K562 (cell line): ENCODE results near the gene FRRS1L. TPM values are rescaled to one million over a fixed set of nuclear protein-coding genes. Genes with fewer than 3 reads are reported as not detected.

Experiments used
- ATAC-seq: fragments of 200-7000 bp; cut with Tn5 transposase; 3 replicates; pipeline ENCODE4 v1.9.1; 2020; ENCODE audit warnings: moderate library complexity
- BruUV-seq: library from RNA; stranded (reverse); fragments of 400-500 nt; replicated peaks from 2 replicates; lab custom pipeline; 2021; lab: Mats Ljungman, UMichigan
- CTCF ChIA-PET: fragments of 300-600 bp; formaldehyde crosslinking; extraction: SDS; loops from one replicate; lab custom pipeline; 2021; ENCODE audit warnings: low intra/inter-chr PET ratio; lab: Yijun Ruan, JAX
- POLR2A ChIA-PET: fragments of 300-600, 350-650 bp; sonication (Branson Sonifier 250); formaldehyde crosslinking; extraction: SDS; loops from one replicate; lab custom pipeline; 2021; ENCODE audit warnings: antibody characterized with exemption, inconsistent platforms; lab: Yijun Ruan, JAX
- DNase-seq, 4 experiments: peaks; one replicate each; pipeline versions ENCODE4 v3.0.0 to v3.0.0-alpha.2; 2011 to 2018; ENCODE audit warnings: low spot score in 3 of 4, mixed read lengths in 3 of 4; ENCODE audit errors: extremely low read depth in 1 of 4
- FAIRE-seq: peaks from 2 replicates; lab custom pipeline; 2011; peaks lifted over from hg19 to GRCh38; lab: Jason Lieb, UNC
- H2AFZ ChIP-seq: 2 replicates; pipeline ENCODE4 v1.6.0; 2011; ENCODE audit warnings: low read depth, low read length, control low read depth, inconsistent platforms
- H3K27ac ChIP-seq: fragments of 200-600 bp; 3 replicates; pipeline ENCODE4 v1.8.0; 2011; ENCODE audit warnings: low read depth, mild to moderate bottlenecking, control low read depth, inconsistent platforms, low read length, moderate library complexity, mixed read lengths; ENCODE audit errors: extremely low read depth
- H3K27me3 ChIP-seq, 2 experiments: fragments of 300-600 bp in 1 of 2; 2 replicates in 1 of 2; 3 replicates in 1 of 2; pipeline versions ENCODE4 v1.6.0 to v1.8.0; 2011; ENCODE audit warnings: inconsistent platforms in 2 of 2, low read length in 2 of 2, mild to moderate bottlenecking in 1 of 2, mixed read lengths in 1 of 2, moderate library complexity in 1 of 2; ENCODE audit not compliant: control insufficient read depth in 2 of 2, insufficient read depth in 2 of 2
- H3K36me3 ChIP-seq: fragments of 300-600 bp; 3 replicates; pipeline ENCODE4 v1.8.0; 2011; ENCODE audit warnings: mild to moderate bottlenecking, low read length, inconsistent platforms; ENCODE audit not compliant: control insufficient read depth, insufficient read depth
- H3K4me1 ChIP-seq, 2 experiments: fragments of 200-600 bp in 1 of 2; replicated peaks in 1 of 2; 2 replicates in 1 of 2; 3 replicates in 1 of 2; pipeline versions ENCODE4 v1.5.1 to v1.8.0; 2011; ENCODE audit warnings: inconsistent platforms in 2 of 2, low read length in 2 of 2, mild to moderate bottlenecking in 1 of 2, mixed read lengths in 1 of 2, moderate library complexity in 1 of 2; ENCODE audit not compliant: control insufficient read depth in 2 of 2, insufficient read depth in 2 of 2
- H3K4me2 ChIP-seq: 2 replicates; pipeline ENCODE4 v1.6.1; 2011; ENCODE audit warnings: low read length, control low read depth, inconsistent platforms, mixed read lengths; ENCODE audit not compliant: insufficient read depth
- H3K4me3 ChIP-seq: fragments of 200-600 bp; sonication (generic), shearing (Covaris generic); 2 replicates; pipeline ENCODE4 v1.5.1; 2016; ENCODE audit warnings: control low read depth, inconsistent platforms
- H3K79me2 ChIP-seq: fragments of 200-600 bp; 3 replicates; pipeline ENCODE4 v1.8.0; 2011; ENCODE audit warnings: low read length, inconsistent platforms; ENCODE audit not compliant: control insufficient read depth, insufficient read depth
- H3K9ac ChIP-seq, 2 experiments: 2 replicates each; pipeline versions ENCODE4 v1.6.0 to v1.6.1; 2011; ENCODE audit warnings: low read depth in 2 of 2, low read length in 2 of 2, control low read depth in 1 of 2, inconsistent platforms in 1 of 2, mild to moderate bottlenecking in 1 of 2, mixed read lengths in 1 of 2; ENCODE audit not compliant: insufficient read depth in 1 of 2
- H3K9me1 ChIP-seq: one replicate; pipeline ENCODE4 v1.6.0; 2011; ENCODE audit warnings: inconsistent platforms, mild to moderate bottlenecking, low read length, moderate library complexity; ENCODE audit not compliant: control insufficient read depth, insufficient read depth
- H3K9me3 ChIP-seq: replicated peaks from 2 replicates; pipeline ENCODE4 v1.5.1; 2011; ENCODE audit warnings: low read depth, low read length, inconsistent platforms; ENCODE audit not compliant: control insufficient read depth, insufficient read depth
- H4K20me1 ChIP-seq: replicated peaks from 2 replicates; pipeline ENCODE4 v1.6.1; 2011; ENCODE audit warnings: low read length, inconsistent platforms, mixed read lengths; ENCODE audit not compliant: control insufficient read depth, insufficient read depth
- ADNP ChIP-seq: fragments of 200-800 bp; sonication (Bioruptor generic); IDR thresholded peaks from 2 replicates; pipeline ENCODE4 v1.6.1; 2016; ENCODE audit warnings: missing genetic modification characterization, missing compliant biosample characterization
- BCOR ChIP-seq: fragments of 450-650 bp; IDR thresholded peaks from 2 replicates; pipeline ENCODE4 v1.6.1; 2016
- FUS ChIP-seq: fragments of 200-400 bp; formaldehyde crosslinking; optimal IDR thresholded peaks from 2 replicates; pipeline ENCODE3; 2017; ENCODE audit warnings: low read depth, low read length
- HOXB6 ChIP-seq: fragments of 250-450 bp; sonication (Bioruptor Pico); IDR thresholded peaks from 2 replicates; pipeline ENCODE4 v1.5.1; 2022; ENCODE audit warnings: mild to moderate bottlenecking, borderline replicate concordance
- ILK ChIP-seq: fragments of 450-650 bp; IDR thresholded peaks from 2 replicates; pipeline ENCODE4 v1.6.1; 2016; ENCODE audit warnings: missing genetic modification characterization, low read depth, mild to moderate bottlenecking, missing compliant biosample characterization, moderate library complexity, borderline replicate concordance
- MCM3 ChIP-seq: fragments of 450-650 bp; IDR thresholded peaks from 2 replicates; pipeline ENCODE4 v1.6.1; 2016
- OTX1 ChIP-seq: fragments of 450-650 bp; formaldehyde crosslinking; IDR thresholded peaks from 2 replicates; pipeline ENCODE4 v1.4.0; 2022; ENCODE audit warnings: mild to moderate bottlenecking
- SRF ChIP-seq, 2 experiments: fragments of 250-450, 450-650 bp in 1 of 2; sonication (Bioruptor Pico) in 1 of 2; sonication (generic) in 1 of 2; formaldehyde crosslinking; IDR thresholded peaks; 2 replicates each; pipeline versions ENCODE4 v1.5.0 to v1.5.1; 2020 to 2022; ENCODE audit warnings: mild to moderate bottlenecking in 1 of 2, missing genetic modification reagents in 1 of 2
- ZNF133 ChIP-seq: fragments of 250-450 bp; sonication (Bioruptor Pico); IDR thresholded peaks from 2 replicates; pipeline ENCODE4 v1.4.0; 2020; ENCODE audit warnings: mild to moderate bottlenecking
- ZNF174 ChIP-seq: fragments of 250-450 bp; sonication (Bioruptor Pico); IDR thresholded peaks from 2 replicates; pipeline ENCODE4 v1.4.0; 2020; ENCODE audit warnings: mild to moderate bottlenecking
- ZNF318 ChIP-seq, 2 experiments: fragments of 450-650 bp; IDR thresholded peaks; 2 replicates each; pipeline ENCODE4 v1.6.1; 2016; ENCODE audit warnings: mild to moderate bottlenecking in 2 of 2, borderline replicate concordance in 1 of 2, low read depth in 1 of 2, moderate library complexity in 1 of 2
- ZNF584 ChIP-seq: fragments of 200-800 bp; sonication (Bioruptor generic); IDR thresholded peaks from 2 replicates; pipeline ENCODE4 v1.6.1; 2016; ENCODE audit warnings: low read depth, mild to moderate bottlenecking, missing genetic modification characterization, missing compliant biosample characterization
- ZNF75A ChIP-seq: fragments of 450-650 bp; formaldehyde crosslinking; IDR thresholded peaks from 2 replicates; pipeline ENCODE4 v1.4.0; 2020; ENCODE audit warnings: mild to moderate bottlenecking
- ZZZ3 ChIP-seq: fragments of 450-650 bp; IDR thresholded peaks from 2 replicates; pipeline ENCODE4 v1.6.1; 2016; ENCODE audit warnings: antibody characterized with exemption, mild to moderate bottlenecking, moderate library complexity
- WGBS: fragments of 100-300 bp; shearing (Covaris generic); methylation state at CpG from one replicate; pipeline ENCODE4 v1.1.6; 2016; ENCODE audit warnings: low coverage, mixed read lengths; ENCODE audit not compliant: insufficient coverage; ENCODE audit errors: missing lambda C conversion rate; 5-methylcytosine and 5-hydroxymethylcytosine counted together
- in situ Hi-C: fragments of 300-500 bp; cut with MboI; formaldehyde crosslinking; loops from 4 replicates; pipeline ENCODE4 v1.15.0; 2018; ENCODE audit warnings: inconsistent platforms, mixed read lengths
- intact Hi-C: fragments of 100-400 bp; cut with micrococcal nuclease; formaldehyde crosslinking; loops from 2 replicates; pipeline ENCODE4 v1.14.2; 2022
- polyA plus RNA-seq, 8 experiments: library from polyadenylated mRNA; depleted of rRNA in 4 of 8; stranded (reverse) in 5 of 8; unstranded in 3 of 8; fragments of >200 nt; fragmentation: Nextera tagmentation in 2 of 8; fragmentation: Illumina TruSeq in 1 of 8; extraction: Ambion mirVana in 2 of 8; extraction: Trizol in 1 of 8; gene quantifications; 2 replicates each; pipeline versions ENCODE4 v1.2.1 to v1.2.3, GENCODE V29; 2011 to 2014; ENCODE audit warnings: inconsistent platforms in 1 of 8, missing spikeins in 1 of 8
- total RNA-seq, 7 experiments: library from RNA; depleted of rRNA in 6 of 7; stranded (reverse); fragments of >200 nt in 6 of 7; fragmentation: Illumina TruSeq in 2 of 7; extraction: Trizol in 2 of 7; gene quantifications; 2 replicates each; pipeline versions ENCODE4 v1.2.1 to v1.2.3, GENCODE V29; 2011 to 2021; ENCODE audit warnings: low replicate concordance in 1 of 7

The FRRS1L gene
- total and polyA plus RNA-seq, 9 of the 15 experiments (the other 6 are each of a cell fraction or from before 2014, with no cell fraction given), result under 0.01 to 0.04 (median 0.03) TPM; not detected in 5

GRCh38 chr9:109167716-109168115 is 667 bp upstream of the FRRS1L start:
- no peak overlapping the region for H3K4me2 ChIP-seq
- ATAC-seq (no peak), FAIRE-seq (no peak), DNase-seq (no peak)
- POLR2A ChIA-PET, result interaction anchor here (0.6 kb wide), 1 partner anchor 15 kb away, joined by 3 read pairs; no protein-coding TSS in a partner anchor
- no peak overlapping the region for H3K9ac ChIP-seq
- TF ChIP-seq MCM3 (no peak), ZNF75A (CRISPR knock-in tag) (no peak), ILK (tag) (no peak), SRF (CRISPR knock-in tag; IDR thresholded peaks at IDR 0.05) (no peak), ZNF174 (CRISPR knock-in tag) (no peak), OTX1 (no peak), ZNF318 (IDR thresholded peaks at IDR 0.05; ENCODE audit: borderline replicate concordance in 1 of 2, low read depth in 1 of 2) (no peak), ZNF133 (CRISPR knock-in tag) (no peak), ZZZ3 (no peak), FUS (no peak), ADNP (tag) (no peak), BCOR (no peak), ZNF584 (CRISPR knock-in tag) (no peak), HOXB6 (CRISPR knock-in tag) (no peak)
- in situ Hi-C loops, result no loop called here
- no peak overlapping the region for H2AFZ ChIP-seq
- H3K9me3 ChIP-seq, result 0 out of 2 replicates have a peak, but pooled peaks cover 2% of the 10 kb centered on the region
- CTCF ChIA-PET, result no interaction called here
- intact Hi-C loops, result no loop called here
- no peaks in the 10 kb centered on the region for H3K79me2 ChIP-seq
- 63% methylated on average over 4 of the region's 5 CpGs for WGBS
- no peaks in the 10 kb centered on the region for H3K9me1 ChIP-seq
- peaks cover 0 to 9% of the 10 kb centered on the region in 2 experiments; a peak in 1 of 5 replicates for H3K4me1 ChIP-seq
- no peaks in the 10 kb centered on the region for H4K20me1 ChIP-seq
- H3K4me3 ChIP-seq, result no peak overlapping the region
- no TSS peak for BruUV-seq
- no peaks in the 10 kb centered on the region for H3K36me3 ChIP-seq
- H3K27ac ChIP-seq, result no peak overlapping the region
- no peaks in the 10 kb centered on the region for H3K27me3 ChIP-seq
